ENCODE measurements around the gene ADISSP. TPM values are rescaled to one million over a fixed set of nuclear protein-coding genes. Genes with fewer than 3 reads are reported as not detected.
A peak's percentile ranks its signal among the peaks of the same experiment; 100 is the strongest.

ADISSP gene
- total and polyA plus RNA-seq, 2 donors (not counting 1 experiment from before 2014, with no cell fraction given), result 17.0 to 23.5 TPM

DNA sequence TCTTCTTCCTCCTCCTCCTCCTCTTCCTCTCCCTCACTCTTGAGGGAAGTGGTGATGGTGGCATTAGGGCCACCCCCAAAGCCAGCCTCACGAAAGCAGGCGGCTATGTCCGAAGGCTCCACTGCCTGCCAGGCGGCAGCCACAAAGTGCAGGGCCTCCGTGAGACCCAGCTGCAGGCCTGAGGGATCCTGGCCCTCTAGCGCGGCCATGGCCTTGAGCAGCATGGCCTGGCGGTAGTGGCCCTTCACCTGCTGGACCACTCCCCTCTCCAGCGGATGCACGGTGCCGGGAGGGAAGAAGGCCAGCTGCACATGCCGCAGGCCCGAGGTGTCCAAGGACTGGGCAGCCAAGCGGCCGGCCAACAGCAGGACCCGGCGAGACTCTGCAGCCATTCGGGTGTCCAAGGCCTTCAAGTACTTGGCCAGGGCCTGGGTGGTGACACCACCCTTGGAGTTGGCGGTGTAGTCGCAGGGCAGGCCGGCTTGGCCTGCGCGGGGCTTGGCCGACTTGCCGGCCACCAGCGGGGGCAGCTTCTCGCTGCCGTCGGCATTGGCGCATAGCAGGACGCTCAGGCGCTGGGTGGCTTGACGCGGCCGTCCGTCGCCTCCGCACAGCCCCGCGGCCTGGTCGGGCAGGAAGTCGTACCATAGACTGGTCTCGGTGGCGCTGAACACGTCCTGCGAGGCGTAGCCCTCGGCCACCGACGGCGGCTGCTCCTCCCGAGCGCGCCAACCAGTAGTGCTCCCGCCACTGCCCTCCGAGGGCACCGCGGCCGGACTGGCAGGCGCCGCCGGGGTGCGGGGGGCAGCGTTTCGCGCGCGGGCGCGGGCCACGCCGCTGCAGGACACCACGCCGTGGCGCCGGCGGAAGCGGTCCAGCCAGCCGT is 17.9 kb upstream of the ADISSP start:
- peaks cover 2% of the 10 kb centered on the region for H4K20me1 ChIP-seq (ENCODE audit: control insufficient read depth, extremely low read depth, insufficient read depth, low read length)
- H3K4me1 ChIP-seq (ENCODE audit: control insufficient read depth, extremely low read depth, insufficient read depth, low read length), result peaks cover 21% of the 10 kb centered on the region
- peak in 1 of 2 donors; percentile 32 for DNase-seq (ENCODE audit: low read depth in 2 of 2)
- no peak overlapping the region for H2AFZ ChIP-seq (ENCODE audit: low read length)
- peak overlapping the region; percentile 90 for H3K4me2 ChIP-seq (ENCODE audit: extremely low read depth, insufficient read depth, low read length)
- TF ChIP-seq, protein P1, sequence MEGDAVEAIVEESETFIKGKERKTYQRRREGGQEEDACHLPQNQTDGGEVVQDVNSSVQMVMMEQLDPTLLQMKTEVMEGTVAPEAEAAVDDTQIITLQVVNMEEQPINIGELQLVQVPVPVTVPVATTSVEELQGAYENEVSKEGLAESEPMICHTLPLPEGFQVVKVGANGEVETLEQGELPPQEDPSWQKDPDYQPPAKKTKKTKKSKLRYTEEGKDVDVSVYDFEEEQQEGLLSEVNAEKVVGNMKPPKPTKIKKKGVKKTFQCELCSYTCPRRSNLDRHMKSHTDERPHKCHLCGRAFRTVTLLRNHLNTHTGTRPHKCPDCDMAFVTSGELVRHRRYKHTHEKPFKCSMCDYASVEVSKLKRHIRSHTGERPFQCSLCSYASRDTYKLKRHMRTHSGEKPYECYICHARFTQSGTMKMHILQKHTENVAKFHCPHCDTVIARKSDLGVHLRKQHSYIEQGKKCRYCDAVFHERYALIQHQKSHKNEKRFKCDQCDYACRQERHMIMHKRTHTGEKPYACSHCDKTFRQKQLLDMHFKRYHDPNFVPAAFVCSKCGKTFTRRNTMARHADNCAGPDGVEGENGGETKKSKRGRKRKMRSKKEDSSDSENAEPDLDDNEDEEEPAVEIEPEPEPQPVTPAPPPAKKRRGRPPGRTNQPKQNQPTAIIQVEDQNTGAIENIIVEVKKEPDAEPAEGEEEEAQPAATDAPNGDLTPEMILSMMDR (conservative IDR thresholded peaks at IDR 0.05 in 1 of 2, IDR thresholded peaks at IDR 0.05 in 1 of 2; ENCODE audit: low read depth in 1 of 2, low read length in 2 of 2), result no peak
- no peak for TF ChIP-seq EZH2 (IDR thresholded peaks at IDR 0.05; ENCODE audit: low read length, missing control alignments)
- H3K9me3 ChIP-seq (ENCODE audit: control insufficient read depth, insufficient read depth, low read depth, low read length), result no peaks in the 10 kb centered on the region
- H3K27ac ChIP-seq (ENCODE audit: insufficient read depth, low read length), result peak overlapping the region; percentile 81
- peak overlapping the region; percentile 67 to 77 (median 68) for H3K4me3 ChIP-seq (replicated peaks in 1 of 4; ENCODE audit: control extremely low read depth in 1 of 4, insufficient read depth in 1 of 4, low read depth in 3 of 4, low read length in 4 of 4)
- peaks cover 5% of the 10 kb centered on the region for H3K36me3 ChIP-seq (ENCODE audit: control insufficient read depth, insufficient read depth, low read length)
- peaks cover 34% of the 10 kb centered on the region for H3K79me2 ChIP-seq (ENCODE audit: control insufficient read depth, insufficient read depth, low read length)
- H3K9ac ChIP-seq (ENCODE audit: insufficient read depth, low read length), result peak overlapping the region; percentile 75
- H3K27me3 ChIP-seq (ENCODE audit: control insufficient read depth, insufficient read depth, low read length), result no peaks in the 10 kb centered on the region

DNA sequence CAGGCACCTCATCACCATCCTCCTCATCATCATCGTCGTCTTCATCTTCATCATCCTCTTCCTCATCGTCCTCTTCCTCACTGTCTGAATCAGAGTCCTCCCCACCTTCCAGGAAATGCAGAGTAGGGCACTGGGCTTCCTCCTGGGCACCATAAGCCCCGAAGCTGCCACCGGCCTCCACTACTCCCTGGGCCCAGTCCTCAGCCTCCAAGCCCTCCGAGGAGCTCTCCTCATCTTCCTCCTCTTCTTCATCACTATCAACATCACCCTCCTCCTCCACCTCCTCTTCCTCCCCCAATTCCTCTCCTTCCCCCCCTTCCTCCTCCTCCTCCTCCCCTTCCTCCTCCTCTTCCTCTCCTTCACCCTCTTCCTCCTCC is 17.3 kb upstream of the ADISSP start:
- DNase-seq (ENCODE audit: low read depth in 2 of 2), result no peak
- no peaks in the 10 kb centered on the region for H3K9me3 ChIP-seq (ENCODE audit: control insufficient read depth, insufficient read depth, low read depth, low read length)
- H3K27ac ChIP-seq (ENCODE audit: insufficient read depth, low read length), result peak overlapping the region; percentile 36
- peaks cover 2% of the 10 kb centered on the region for H4K20me1 ChIP-seq (ENCODE audit: control insufficient read depth, extremely low read depth, insufficient read depth, low read length)
- peaks cover 21% of the 10 kb centered on the region for H3K4me1 ChIP-seq (ENCODE audit: control insufficient read depth, extremely low read depth, insufficient read depth, low read length)
- peak overlapping the region; percentile 90 for H3K4me2 ChIP-seq (ENCODE audit: extremely low read depth, insufficient read depth, low read length)
- no peaks in the 10 kb centered on the region for H3K27me3 ChIP-seq (ENCODE audit: control insufficient read depth, insufficient read depth, low read length)
- H3K9ac ChIP-seq (ENCODE audit: insufficient read depth, low read length), result no peak overlapping the region
- H2AFZ ChIP-seq (ENCODE audit: low read length), result no peak overlapping the region
- H3K36me3 ChIP-seq (ENCODE audit: control insufficient read depth, insufficient read depth, low read length), result peaks cover 5% of the 10 kb centered on the region
- TF ChIP-seq EZH2 (IDR thresholded peaks at IDR 0.05; ENCODE audit: low read length, missing control alignments), result no peak
- TF ChIP-seq, protein P1 (conservative IDR thresholded peaks at IDR 0.05 in 1 of 2, IDR thresholded peaks at IDR 0.05 in 1 of 2; ENCODE audit: low read depth in 1 of 2, low read length in 2 of 2), result no peak
- peaks cover 34% of the 10 kb centered on the region for H3K79me2 ChIP-seq (ENCODE audit: control insufficient read depth, insufficient read depth, low read length)
- H3K4me3 ChIP-seq (replicated peaks in 1 of 4; ENCODE audit: control extremely low read depth in 1 of 4, insufficient read depth in 1 of 4, low read depth in 3 of 4, low read length in 4 of 4), result peak overlapping the region; percentile 49 to 77 (median 68)

DNA sequence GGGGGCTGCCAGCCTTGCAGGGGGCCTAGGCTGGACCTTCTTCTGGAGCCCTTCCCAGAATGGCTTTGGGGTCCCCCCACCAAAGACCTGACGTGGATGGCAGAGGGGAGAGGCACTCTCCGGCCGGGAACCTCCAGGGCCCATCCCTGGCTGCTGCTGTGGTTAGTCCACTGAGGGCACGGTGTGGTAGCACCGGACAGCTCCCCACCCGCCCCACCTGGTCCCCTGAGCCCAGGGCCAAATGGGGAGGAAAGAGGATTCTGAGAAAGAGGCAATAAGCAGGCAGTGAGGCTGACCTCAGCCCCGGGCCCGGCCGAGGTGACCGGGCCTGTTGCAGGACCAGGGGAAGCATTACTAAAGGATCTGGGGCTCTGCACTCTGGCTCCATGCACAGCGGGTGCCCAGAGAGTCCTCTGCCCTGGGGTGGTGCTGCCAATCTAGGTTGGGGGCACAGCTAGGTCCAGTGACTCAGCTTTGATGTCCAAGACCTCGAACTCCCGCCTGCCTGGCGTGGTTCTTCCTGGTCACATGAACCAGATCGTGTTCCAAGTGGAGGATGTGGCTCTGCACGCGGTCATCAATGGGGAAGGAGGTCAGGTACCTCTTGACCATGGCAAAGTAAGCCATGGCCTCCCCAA is 16.8 kb upstream of the ADISSP start:
- TF ChIP-seq, protein P1 (conservative IDR thresholded peaks at IDR 0.05 in 1 of 2, IDR thresholded peaks at IDR 0.05 in 1 of 2; ENCODE audit: low read depth in 1 of 2, low read length in 2 of 2), result no peak
- no peak for TF ChIP-seq EZH2 (IDR thresholded peaks at IDR 0.05; ENCODE audit: low read length, missing control alignments)
- H3K9ac ChIP-seq (ENCODE audit: insufficient read depth, low read length), result no peak overlapping the region
- no peak for DNase-seq (ENCODE audit: low read depth in 2 of 2)
- peaks cover 34% of the 10 kb centered on the region for H3K79me2 ChIP-seq (ENCODE audit: control insufficient read depth, insufficient read depth, low read length)
- peak overlapping the region; percentile 90 for H3K4me2 ChIP-seq (ENCODE audit: extremely low read depth, insufficient read depth, low read length)
- H3K36me3 ChIP-seq (ENCODE audit: control insufficient read depth, insufficient read depth, low read length), result peaks cover 5% of the 10 kb centered on the region
- peaks cover 2% of the 10 kb centered on the region for H4K20me1 ChIP-seq (ENCODE audit: control insufficient read depth, extremely low read depth, insufficient read depth, low read length)
- peak overlapping the region; percentile 49 to 77 (median 68) for H3K4me3 ChIP-seq (replicated peaks in 1 of 4; ENCODE audit: control extremely low read depth in 1 of 4, insufficient read depth in 1 of 4, low read depth in 3 of 4, low read length in 4 of 4)
- peak overlapping the region; percentile 36 for H3K27ac ChIP-seq (ENCODE audit: insufficient read depth, low read length)
- H3K27me3 ChIP-seq (ENCODE audit: control insufficient read depth, insufficient read depth, low read length), result no peaks in the 10 kb centered on the region
- no peaks in the 10 kb centered on the region for H3K9me3 ChIP-seq (ENCODE audit: control insufficient read depth, insufficient read depth, low read depth, low read length)
- no peak overlapping the region for H2AFZ ChIP-seq (ENCODE audit: low read length)
- peaks cover 21% of the 10 kb centered on the region for H3K4me1 ChIP-seq (ENCODE audit: control insufficient read depth, extremely low read depth, insufficient read depth, low read length)
